Thyroid gland (tissue), 4 donors: Measurements from ENCODE around the gene SLC25A11. TPM values are rescaled to one million over a fixed set of nuclear protein-coding genes. Genes with fewer than 3 reads are reported as not detected.

Experiments used
- DNase-seq, 2 donors: peaks; one replicate each; pipeline ENCODE4 v3.0.0-alpha.2; 2019
- H3K27ac ChIP-seq, 3 donors: fragments of 200-600 bp; sonication (generic); 1 replicate in 2 of 3; 2 replicates in 1 of 3; pipeline ENCODE4 v1.5.1; 2016 to 2019; ENCODE audit warnings: mild to moderate bottlenecking in 1 of 3, moderate library complexity in 1 of 3
- H3K27me3 ChIP-seq: fragments of 200-600 bp; sonication (generic); one replicate; pipeline ENCODE4 v1.5.1; 2019
- H3K36me3 ChIP-seq, 2 donors: fragments of 200-600 bp; sonication (generic); one replicate each; pipeline ENCODE4 v1.5.1; 2016 to 2019
- H3K4me1 ChIP-seq, 2 donors: fragments of 200-600 bp; sonication (generic); one replicate each; pipeline ENCODE4 v1.5.1; 2017 to 2019
- H3K4me3 ChIP-seq, 3 donors: fragments of 200-600 bp; sonication (generic); replicated peaks in 1 of 3; 1 replicate in 2 of 3; 2 replicates in 1 of 3; pipeline ENCODE4 v1.5.1; 2016; ENCODE audit warnings: mild to moderate bottlenecking in 1 of 3
- H3K9me3 ChIP-seq: fragments of 200-600 bp; sonication (generic); one replicate; pipeline ENCODE4 v1.5.1; 2017
- POLR2A ChIP-seq, 2 donors: fragments of 450-650 bp; IDR thresholded peaks; one replicate each; pipeline ENCODE4 v1.6.1; 2017; ENCODE audit warnings: antibody characterized with exemption in 2 of 2, mild to moderate bottlenecking in 2 of 2, moderate library complexity in 1 of 2
- WGBS, 2 donors: methylation state at CpG; one replicate each; pipeline ENCODE4 v1.1.5; 2017; 5-methylcytosine and 5-hydroxymethylcytosine counted together
- intact Hi-C: fragments of 100-400 bp; cut with DNase I; formaldehyde crosslinking; loops from one replicate; pipeline ENCODE4 v1.15.1; 2023
- total RNA-seq, 4 donors: library from RNA; depleted of rRNA; stranded (reverse); fragments of >200 nt; gene quantifications; one replicate each; pipeline ENCODE4 v1.2.3, GENCODE V29; 2016
- TF ChIP-seq, protein P1 (sequence below), 6 experiments: fragments of 200-600 bp in 3 of 6; fragments of 450-650 bp in 3 of 6; sonication (generic) in 3 of 6; IDR thresholded peaks; one replicate each; pipeline ENCODE4 v1.5.1; 2016 to 2019; ENCODE audit warnings: antibody characterized with exemption in 6 of 6, mild to moderate bottlenecking in 2 of 6, inconsistent platforms in 1 of 6, moderate library complexity in 1 of 6

Gene SLC25A11
- total RNA-seq, 4 donors from 2014 or later = 29.3 to 62.4 (median 48.4) TPM

- intact Hi-C loops = loop anchor here (5.0 kb wide), 1 partner anchor 45 kb away; no protein-coding TSS in a partner anchor
- H3K4me3 ChIP-seq = no peak overlapping the region
- 62 to 65% methylated on average over 5 of the region's 5 CpGs for WGBS, 2 donors
- peaks cover 34 to 41% of the 10 kb centered on the region in 2 donors for H3K36me3 ChIP-seq
- H3K27ac ChIP-seq = no peak overlapping the region
- no peak for DNase-seq
- H3K27me3 ChIP-seq = no peaks in the 10 kb centered on the region
- peaks cover 8 to 10% of the 10 kb centered on the region in 2 donors for H3K4me1 ChIP-seq
- TF ChIP-seq, protein P1, sequence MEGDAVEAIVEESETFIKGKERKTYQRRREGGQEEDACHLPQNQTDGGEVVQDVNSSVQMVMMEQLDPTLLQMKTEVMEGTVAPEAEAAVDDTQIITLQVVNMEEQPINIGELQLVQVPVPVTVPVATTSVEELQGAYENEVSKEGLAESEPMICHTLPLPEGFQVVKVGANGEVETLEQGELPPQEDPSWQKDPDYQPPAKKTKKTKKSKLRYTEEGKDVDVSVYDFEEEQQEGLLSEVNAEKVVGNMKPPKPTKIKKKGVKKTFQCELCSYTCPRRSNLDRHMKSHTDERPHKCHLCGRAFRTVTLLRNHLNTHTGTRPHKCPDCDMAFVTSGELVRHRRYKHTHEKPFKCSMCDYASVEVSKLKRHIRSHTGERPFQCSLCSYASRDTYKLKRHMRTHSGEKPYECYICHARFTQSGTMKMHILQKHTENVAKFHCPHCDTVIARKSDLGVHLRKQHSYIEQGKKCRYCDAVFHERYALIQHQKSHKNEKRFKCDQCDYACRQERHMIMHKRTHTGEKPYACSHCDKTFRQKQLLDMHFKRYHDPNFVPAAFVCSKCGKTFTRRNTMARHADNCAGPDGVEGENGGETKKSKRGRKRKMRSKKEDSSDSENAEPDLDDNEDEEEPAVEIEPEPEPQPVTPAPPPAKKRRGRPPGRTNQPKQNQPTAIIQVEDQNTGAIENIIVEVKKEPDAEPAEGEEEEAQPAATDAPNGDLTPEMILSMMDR (IDR thresholded peaks at IDR 0.05) = no peak
- TF ChIP-seq POLR2A (IDR thresholded peaks at IDR 0.05) = no peak
- no peaks in the 10 kb centered on the region for H3K9me3 ChIP-seq
Measured at GRCh38 chr17:4982305-4982704, 42.5 kb upstream of the SLC25A11 start.

DNA sequence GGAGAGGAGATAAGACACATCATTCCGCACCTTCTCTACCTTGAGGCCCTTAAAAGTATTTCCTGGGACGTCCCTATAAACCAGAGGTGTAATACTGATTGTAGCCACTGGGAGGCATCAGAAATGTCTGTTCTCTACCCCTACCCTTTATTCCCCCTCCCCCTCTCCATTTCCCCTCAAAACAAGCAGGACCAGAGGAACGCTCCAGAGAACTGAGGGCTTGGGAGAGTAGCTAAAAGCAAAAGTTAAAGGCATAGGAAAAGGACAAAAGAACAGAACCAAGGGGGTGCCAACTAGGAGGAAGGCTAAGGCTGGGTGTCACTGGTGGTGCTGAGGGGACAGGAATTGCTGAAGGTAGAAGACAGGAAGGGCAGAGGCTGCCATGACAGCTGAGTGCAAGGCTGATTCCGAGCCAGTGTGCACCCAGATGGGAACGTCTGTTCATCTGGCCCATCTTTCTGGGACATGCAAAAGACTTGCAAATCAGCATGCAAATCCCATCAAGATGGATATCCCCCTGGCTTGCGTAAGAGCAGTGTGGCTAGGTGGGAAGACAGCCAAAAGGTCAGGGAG is 40.9 kb upstream of the SLC25A11 start:
- TF ChIP-seq POLR2A (IDR thresholded peaks at IDR 0.05) = no peak
- TF ChIP-seq, protein P1 (IDR thresholded peaks at IDR 0.05) = peak; percentile 53 to 86 (median 72)

GRCh38 chr17:4978726-4979125 is 38.9 kb upstream of the SLC25A11 start:
- no peaks in the 10 kb centered on the region for H3K27me3 ChIP-seq
- peaks cover 43 to 48% of the 10 kb centered on the region in 2 donors for H3K36me3 ChIP-seq
- intact Hi-C loops = no loop called here
- DNase-seq = no peak
- H3K9me3 ChIP-seq = no peaks in the 10 kb centered on the region
- H3K4me3 ChIP-seq = no peak overlapping the region
- no peak overlapping the region for H3K27ac ChIP-seq
- TF ChIP-seq POLR2A (IDR thresholded peaks at IDR 0.05) = no peak
- TF ChIP-seq, protein P1 (IDR thresholded peaks at IDR 0.05) = no peak
- no peaks in the 10 kb centered on the region for H3K4me1 ChIP-seq

More for the DNA sequence above, 40.9 kb upstream of the SLC25A11 start:
- intact Hi-C loops = loop anchor here (2.0 to 5.0 kb wide), 2 partner anchors 43 to 82 kb away; no protein-coding TSS in a partner anchor
- peaks cover 41 to 47% of the 10 kb centered on the region in 2 donors for H3K36me3 ChIP-seq
- DNase-seq = peak in 1 of 2 donors; percentile 8
- H3K4me1 ChIP-seq = peaks cover 0 to under 1% of the 10 kb centered on the region in 2 donors
- H3K27ac ChIP-seq = no peak overlapping the region
- 40 to 55% methylated on average over 6 of the region's 6 CpGs for WGBS, 2 donors
- no peaks in the 10 kb centered on the region for H3K27me3 ChIP-seq
- H3K4me3 ChIP-seq = no peak overlapping the region
- no peaks in the 10 kb centered on the region for H3K9me3 ChIP-seq

GRCh38 chr17:4974115-4974670 is 34.3 kb upstream of the SLC25A11 start:
- Histone ChIP-seq H3K27ac (no peak overlapping the region), H3K9me3 (no peaks in the 10 kb centered on the region), H3K27me3 (no peaks in the 10 kb centered on the region), H3K4me1 (peaks cover 0 to under 1% of the 10 kb centered on the region in 2 donors), H3K4me3 (no peak overlapping the region), H3K36me3 (peaks cover 41 to 50% of the 10 kb centered on the region in 2 donors)
- intact Hi-C loops = no loop called here
- WGBS, 2 donors = 87 to 89% methylated on average over 9 of the region's 9 CpGs
- no peak for DNase-seq
- no peak for TF ChIP-seq POLR2A (IDR thresholded peaks at IDR 0.05)
- TF ChIP-seq, protein P1 (IDR thresholded peaks at IDR 0.05) = no peak
